ENCODE data around the gene GPR32. TPM values are rescaled to one million over a fixed set of nuclear protein-coding genes. Genes with fewer than 3 reads are reported as not detected.
"Not testable (repeated sequence)": the region's sequence is repeated elsewhere in the genome, so short reads cannot be mapped to it uniquely, and the experiment has no call there.

GPR32 gene
- total RNA-seq, 1 donor from 2014 or later = not detected

DNA sequence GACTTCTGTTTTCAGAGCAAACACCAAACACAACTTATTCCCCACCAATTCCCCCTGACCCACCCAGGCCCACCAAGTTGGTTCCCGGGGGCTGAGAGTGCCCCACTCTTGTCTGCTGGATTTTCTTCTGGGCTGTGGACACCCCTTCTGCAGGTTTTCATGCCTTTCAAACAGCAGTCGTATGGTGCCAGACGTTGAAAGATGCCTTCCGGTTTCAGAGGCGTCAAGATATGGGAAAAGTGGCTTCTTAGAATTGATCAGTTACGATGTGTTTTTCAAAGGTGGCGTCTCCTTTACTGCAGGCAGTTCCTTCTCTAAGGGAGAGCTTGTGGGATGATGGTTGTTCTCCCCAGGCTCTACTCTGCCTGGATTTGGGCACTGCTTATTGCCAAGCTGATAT, 34.4 kb upstream of the GPR32 start:
- no peak for DNase-seq (ENCODE audit: low spot score)
- H3K27ac Mint-ChIP-seq = no peak overlapping the region
- no peaks in the 10 kb centered on the region for H3K9me3 Mint-ChIP-seq
- peaks cover 10% of the 10 kb centered on the region for H3K27me3 Mint-ChIP-seq (ENCODE audit: low read depth)
- H3K4me1 Mint-ChIP-seq (ENCODE audit: low read depth) = no peaks in the 10 kb centered on the region
- no peaks in the 10 kb centered on the region for H3K36me3 Mint-ChIP-seq (ENCODE audit: low read depth)
- intact Hi-C loops (cut with micrococcal nuclease) = no loop called here
- no peak overlapping the region for H3K4me3 Mint-ChIP-seq (ENCODE audit: low read depth)

DNA sequence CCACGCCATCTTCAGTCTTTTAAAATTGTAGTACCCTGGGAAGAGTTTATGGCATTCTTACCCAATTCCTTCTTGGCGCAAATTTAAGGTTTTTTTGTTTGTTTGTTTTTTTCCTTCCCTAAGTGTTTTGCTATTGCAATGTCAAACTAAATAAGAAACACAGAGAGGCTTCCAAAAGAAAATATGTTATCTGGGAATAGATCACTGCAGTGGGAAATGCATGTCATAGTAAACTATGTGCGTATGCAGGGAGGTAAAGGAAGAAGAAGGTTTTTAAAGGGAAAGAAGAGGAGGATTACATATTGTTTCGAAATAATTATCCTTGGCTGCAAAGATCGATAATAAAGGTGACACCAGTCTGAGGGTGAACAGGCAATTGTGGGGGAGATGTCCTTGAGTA, 33.9 kb upstream of the GPR32 start:
- no peak for DNase-seq (ENCODE audit: low spot score)
- no peak overlapping the region for H3K4me3 Mint-ChIP-seq (ENCODE audit: low read depth)

DNA sequence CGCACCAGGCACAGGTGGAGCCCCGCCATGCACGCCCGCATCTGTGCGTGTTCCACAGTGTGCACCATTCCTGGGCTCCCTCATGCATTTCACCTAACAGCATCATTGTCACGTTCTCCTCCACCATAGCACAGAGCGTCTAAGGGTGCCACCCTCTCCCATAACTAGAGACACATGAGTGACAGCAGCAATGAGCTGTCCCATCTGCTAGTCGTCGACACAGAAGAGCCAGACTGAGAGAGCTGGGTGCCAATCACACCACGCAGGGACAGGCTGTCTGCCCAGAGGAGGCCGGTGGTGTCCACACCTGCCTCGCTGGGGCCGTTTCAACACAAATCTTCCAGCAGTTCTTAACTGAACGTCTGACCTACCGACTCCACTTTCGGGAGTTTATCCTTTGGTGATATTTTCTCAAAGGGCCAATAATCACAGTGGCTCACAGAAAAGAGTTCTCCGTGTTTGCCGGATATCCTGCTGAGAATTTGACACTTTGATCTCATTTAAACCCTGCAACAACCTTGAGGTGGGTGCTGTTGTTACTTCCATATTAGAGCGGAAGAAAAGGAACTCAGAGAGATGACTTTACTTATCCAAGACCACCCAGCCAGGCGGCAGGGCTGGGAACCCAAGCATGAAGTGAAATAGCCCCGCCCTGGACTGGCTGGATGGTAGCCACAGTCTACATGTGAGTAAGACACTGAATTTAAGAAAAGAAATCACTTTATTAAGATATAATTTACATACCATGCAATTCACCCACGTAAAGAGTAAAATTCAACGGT, 30.9 kb upstream of the GPR32 start:
- H3K4me3 Mint-ChIP-seq (ENCODE audit: low read depth) = no peak overlapping the region
- H3K27ac Mint-ChIP-seq = no peak overlapping the region
- no peak for DNase-seq (ENCODE audit: low spot score)
- no peaks in the 10 kb centered on the region for H3K36me3 Mint-ChIP-seq (ENCODE audit: low read depth)
- no peaks in the 10 kb centered on the region for H3K9me3 Mint-ChIP-seq
- intact Hi-C loops (cut with micrococcal nuclease) = no loop called here
- peaks cover 9% of the 10 kb centered on the region for H3K27me3 Mint-ChIP-seq (ENCODE audit: low read depth)
- H3K4me1 Mint-ChIP-seq (ENCODE audit: low read depth) = no peaks in the 10 kb centered on the region

More for the DNA sequence above, 33.9 kb upstream of the GPR32 start:
- Mint-ChIP-seq H3K27me3 (ENCODE audit: low read depth) (peaks cover 9% of the 10 kb centered on the region), H3K36me3 (ENCODE audit: low read depth) (no peaks in the 10 kb centered on the region), H3K9me3 (no peaks in the 10 kb centered on the region), H3K4me1 (ENCODE audit: low read depth) (no peaks in the 10 kb centered on the region), H3K27ac (no peak overlapping the region)
- intact Hi-C loops (cut with micrococcal nuclease) = no loop called here

DNA sequence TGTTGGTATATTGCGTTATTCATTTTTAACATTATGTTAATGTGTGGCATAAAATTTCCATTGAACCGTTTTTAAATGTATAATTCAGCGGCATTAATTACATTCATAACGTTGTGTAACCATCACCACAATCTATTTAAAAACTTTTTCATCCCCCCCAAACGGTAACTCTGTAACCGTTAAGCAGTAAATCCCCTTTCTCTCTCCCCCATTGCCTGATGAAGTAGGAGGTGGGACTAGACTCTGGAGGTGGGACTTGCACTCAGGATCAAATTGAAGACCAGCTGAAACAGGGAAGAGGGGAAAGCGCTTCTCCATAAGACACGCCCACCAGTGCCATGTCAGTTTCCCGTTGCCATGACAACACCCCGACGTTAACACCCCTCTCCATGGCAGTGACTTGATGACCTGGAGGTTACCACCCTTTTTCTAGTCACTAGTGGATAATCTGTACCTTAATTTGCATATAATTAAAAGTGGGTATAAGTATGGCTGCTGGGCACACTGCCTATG, 30.3 kb upstream of the GPR32 start:
- H3K36me3 Mint-ChIP-seq (ENCODE audit: low read depth) = no peaks in the 10 kb centered on the region
- no peak for DNase-seq (ENCODE audit: low spot score)
- peaks cover 9% of the 10 kb centered on the region for H3K27me3 Mint-ChIP-seq (ENCODE audit: low read depth)
- H3K27ac Mint-ChIP-seq = no peak overlapping the region
- H3K4me3 Mint-ChIP-seq (ENCODE audit: low read depth) = no peak overlapping the region
- no peaks in the 10 kb centered on the region for H3K4me1 Mint-ChIP-seq (ENCODE audit: low read depth)
- intact Hi-C loops (cut with micrococcal nuclease) = no loop called here
- no peaks in the 10 kb centered on the region for H3K9me3 Mint-ChIP-seq

DNA sequence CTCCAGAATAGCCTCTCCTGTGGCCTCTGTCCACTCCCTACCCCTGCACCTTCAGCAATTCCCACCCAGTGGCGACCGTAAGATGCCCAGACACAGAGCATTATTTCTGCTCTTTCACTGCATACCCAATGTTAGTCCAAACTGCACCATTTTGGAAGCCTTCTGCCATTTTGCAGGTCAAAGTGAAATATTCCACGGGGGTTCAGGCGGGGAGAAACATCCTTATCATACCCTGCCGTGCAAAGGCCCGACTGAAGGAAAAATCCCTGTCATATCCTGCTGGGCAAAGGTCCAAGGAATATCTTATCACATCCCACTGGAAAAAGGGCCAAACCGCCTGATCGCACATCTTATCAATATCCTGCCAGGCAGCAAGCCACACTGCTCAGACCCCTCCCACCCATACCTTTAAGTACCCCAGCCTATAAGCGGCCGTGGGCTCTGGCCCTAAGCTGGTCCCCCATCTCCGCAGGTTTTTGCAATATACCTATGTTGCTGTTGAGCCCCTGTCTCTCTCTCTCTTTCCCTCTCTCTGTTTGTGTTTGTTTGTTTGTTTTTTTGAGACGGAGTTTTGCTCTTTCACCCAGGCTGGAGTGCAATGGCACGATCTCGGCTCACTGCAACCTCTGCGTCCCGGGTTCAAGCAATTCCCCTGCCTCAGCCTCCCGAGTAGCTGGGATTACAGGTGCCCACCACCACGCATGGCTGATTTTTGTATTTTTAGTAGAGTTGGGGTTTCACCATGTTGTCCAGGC, 28.9 kb upstream of the GPR32 start:
- Mint-ChIP-seq H3K4me1 (ENCODE audit: low read depth) (no peaks in the 10 kb centered on the region), H3K4me3 (ENCODE audit: low read depth) (no peak overlapping the region), H3K27ac (no peak overlapping the region), H3K36me3 (ENCODE audit: low read depth) (no peaks in the 10 kb centered on the region), H3K27me3 (ENCODE audit: low read depth) (peaks cover 7% of the 10 kb centered on the region), H3K9me3 (no peaks in the 10 kb centered on the region)
- intact Hi-C loops (cut with micrococcal nuclease) = no loop called here
- DNase-seq (ENCODE audit: low spot score) = no peak

DNA sequence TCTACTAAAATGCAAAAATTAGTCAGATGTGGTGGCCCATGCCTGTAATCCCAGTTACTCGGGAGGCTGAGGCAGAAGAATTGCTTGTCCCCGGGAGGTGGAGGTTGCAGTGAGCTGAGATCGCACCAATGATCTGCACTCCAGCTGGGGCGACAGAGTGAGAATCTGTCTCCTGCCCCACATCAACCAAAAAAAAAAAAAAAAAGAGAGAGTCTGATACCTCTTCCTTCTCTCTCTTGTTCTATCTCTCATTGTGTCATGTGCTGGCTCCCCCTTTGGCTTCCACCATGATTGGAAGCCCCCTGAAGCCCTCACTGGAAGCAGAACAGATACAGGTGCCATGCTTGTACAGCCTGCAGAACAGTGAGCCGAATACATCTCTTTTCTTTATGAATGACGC, 26.7 kb upstream of the GPR32 start:
- no peaks in the 10 kb centered on the region for H3K9me3 Mint-ChIP-seq
- H3K27ac Mint-ChIP-seq = no peak overlapping the region
- intact Hi-C loops (cut with micrococcal nuclease) = no loop called here

DNA sequence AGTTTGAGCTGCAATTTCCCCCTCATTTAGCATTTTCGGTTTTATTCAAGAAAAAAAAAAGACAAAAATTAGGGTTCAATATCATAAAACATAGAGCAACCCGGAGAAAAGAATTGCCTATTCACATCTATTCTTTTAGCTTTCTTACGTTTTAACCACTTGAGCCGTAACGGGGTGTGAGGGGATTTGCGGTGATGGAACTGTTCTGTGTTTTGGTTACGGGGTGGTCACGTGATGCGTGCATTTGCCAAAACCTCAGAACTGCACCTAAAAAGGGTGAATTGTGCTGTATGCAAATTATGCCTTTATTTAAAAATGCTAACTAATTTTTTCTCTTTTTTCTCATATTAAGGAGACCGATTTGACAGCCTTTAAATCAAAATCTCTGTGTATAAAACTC, 25.0 kb upstream of the GPR32 start:
- Mint-ChIP-seq H3K9me3 (no peaks in the 10 kb centered on the region), H3K4me1 (ENCODE audit: low read depth) (no peaks in the 10 kb centered on the region), H3K27me3 (ENCODE audit: low read depth) (peaks cover 5% of the 10 kb centered on the region), H3K27ac (no peak overlapping the region), H3K4me3 (ENCODE audit: low read depth) (no peak overlapping the region), H3K36me3 (ENCODE audit: low read depth) (no peaks in the 10 kb centered on the region)
- DNase-seq (ENCODE audit: low spot score) = no peak
- intact Hi-C loops (cut with micrococcal nuclease) = no loop called here

More for the DNA sequence above, 26.7 kb upstream of the GPR32 start:
- no peak for DNase-seq (ENCODE audit: low spot score)
- Mint-ChIP-seq H3K4me3 (ENCODE audit: low read depth) (no peak overlapping the region), H3K36me3 (ENCODE audit: low read depth) (no peaks in the 10 kb centered on the region), H3K27me3 (ENCODE audit: low read depth) (peaks cover 5% of the 10 kb centered on the region), H3K4me1 (ENCODE audit: low read depth) (no peaks in the 10 kb centered on the region)

DNA sequence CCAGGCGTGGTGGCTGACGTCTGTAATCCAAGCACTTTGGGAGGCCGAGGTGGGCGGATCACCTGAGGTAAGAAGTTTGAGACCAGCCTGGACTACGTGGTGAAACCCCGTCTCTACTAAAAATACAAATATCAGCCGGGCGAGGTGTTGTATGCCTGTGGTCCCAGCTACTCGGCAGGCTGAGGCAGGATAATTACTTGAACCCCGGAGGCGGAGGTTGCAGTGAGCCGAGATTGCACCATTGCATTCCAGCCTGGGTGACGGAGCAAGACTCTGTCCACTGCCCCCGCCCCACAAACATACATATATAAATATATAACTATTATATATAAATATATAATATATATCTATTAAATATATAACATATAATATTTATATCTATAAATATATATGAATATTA, 23.1 kb upstream of the GPR32 start:
- H3K4me3 Mint-ChIP-seq (ENCODE audit: low read depth); H3K27ac Mint-ChIP-seq; H3K4me1 Mint-ChIP-seq (ENCODE audit: low read depth); H3K27me3 Mint-ChIP-seq (ENCODE audit: low read depth); H3K36me3 Mint-ChIP-seq (ENCODE audit: low read depth); H3K9me3 Mint-ChIP-seq; DNase-seq (ENCODE audit: low spot score); intact Hi-C loops (cut with micrococcal nuclease): not testable (repeated sequence)

DNA sequence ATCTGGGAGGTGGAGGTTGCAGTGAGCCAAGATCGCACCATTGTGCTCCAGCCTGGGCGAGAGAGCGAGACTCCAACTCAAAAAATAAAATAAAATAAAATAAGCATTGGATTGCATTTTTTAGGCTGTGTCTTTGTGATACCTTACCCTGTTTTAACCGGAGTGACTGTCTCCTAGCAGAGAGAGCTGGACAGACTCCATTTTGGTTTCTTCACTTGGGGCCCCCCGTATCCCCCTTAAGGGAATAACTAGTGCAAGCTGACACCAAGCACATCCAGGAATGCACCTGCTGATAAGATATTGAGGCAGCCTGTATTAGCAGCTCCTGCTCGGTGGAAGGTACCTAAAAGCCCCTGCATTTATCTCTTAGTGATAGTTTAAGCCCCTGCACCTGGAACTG, 20.8 kb upstream of the GPR32 start:
- intact Hi-C loops (cut with micrococcal nuclease) = no loop called here
- no peak for DNase-seq (ENCODE audit: low spot score)
- no peaks in the 10 kb centered on the region for H3K36me3 Mint-ChIP-seq (ENCODE audit: low read depth)

DNA sequence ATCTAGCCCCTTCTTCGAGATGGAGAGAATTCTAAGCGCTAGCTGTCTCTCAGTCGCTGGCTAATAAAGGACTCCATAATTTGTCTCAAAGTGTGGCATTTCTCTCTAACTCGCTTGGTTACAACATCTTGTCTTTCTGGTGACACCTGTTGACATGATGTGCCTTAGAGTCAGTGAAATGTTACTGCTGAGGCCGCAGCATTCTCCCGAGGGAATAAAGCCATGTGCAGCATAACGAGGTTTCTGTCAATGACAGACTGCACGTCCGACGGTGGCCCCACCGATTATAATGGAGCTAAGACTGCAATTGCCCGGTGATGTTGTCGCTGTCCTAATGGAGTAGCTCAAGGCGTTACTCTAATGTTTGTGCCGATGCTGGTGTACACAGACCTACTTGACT, 20.3 kb upstream of the GPR32 start:
- DNase-seq (ENCODE audit: low spot score) = no peak
- intact Hi-C loops (cut with micrococcal nuclease) = no loop called here
- Mint-ChIP-seq H3K27me3 (ENCODE audit: low read depth) (peaks cover 3% of the 10 kb centered on the region), H3K4me3 (ENCODE audit: low read depth) (no peak overlapping the region), H3K27ac (no peak overlapping the region), H3K36me3 (ENCODE audit: low read depth) (no peaks in the 10 kb centered on the region), H3K9me3 (no peaks in the 10 kb centered on the region), H3K4me1 (ENCODE audit: low read depth) (no peaks in the 10 kb centered on the region)

More for the DNA sequence above, 20.8 kb upstream of the GPR32 start:
- Mint-ChIP-seq H3K4me3 (ENCODE audit: low read depth) (no peak overlapping the region), H3K27ac (no peak overlapping the region), H3K27me3 (ENCODE audit: low read depth) (peaks cover 3% of the 10 kb centered on the region), H3K4me1 (ENCODE audit: low read depth) (no peaks in the 10 kb centered on the region), H3K9me3 (no peaks in the 10 kb centered on the region)

DNA sequence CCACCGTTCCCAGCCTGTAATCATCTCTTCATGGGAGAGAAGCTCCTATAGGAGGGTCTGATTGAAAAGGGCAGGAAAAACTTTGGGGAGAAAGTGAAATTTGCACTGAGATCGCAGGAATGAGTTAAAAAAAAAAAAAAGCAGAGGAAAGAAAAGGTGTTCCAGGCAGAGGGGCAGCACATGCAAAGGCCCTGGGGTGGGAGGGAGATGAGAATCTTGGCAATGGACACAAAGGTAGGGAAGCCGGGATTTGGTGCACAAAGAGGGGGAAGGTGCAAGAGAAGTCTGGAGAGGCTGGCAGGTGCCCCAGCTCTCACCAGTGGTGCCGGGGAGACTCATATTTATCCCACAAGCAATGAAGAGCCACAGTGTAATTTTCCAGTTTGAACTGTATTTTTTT, 16.4 kb upstream of the GPR32 start:
- Mint-ChIP-seq H3K4me1 (ENCODE audit: low read depth) (no peaks in the 10 kb centered on the region), H3K36me3 (ENCODE audit: low read depth) (no peaks in the 10 kb centered on the region), H3K27ac (no peak overlapping the region), H3K9me3 (no peaks in the 10 kb centered on the region), H3K4me3 (ENCODE audit: low read depth) (no peak overlapping the region), H3K27me3 (ENCODE audit: low read depth) (peaks cover 4% of the 10 kb centered on the region)
- DNase-seq (ENCODE audit: low spot score) = no peak
- intact Hi-C loops (cut with micrococcal nuclease) = no loop called here

DNA sequence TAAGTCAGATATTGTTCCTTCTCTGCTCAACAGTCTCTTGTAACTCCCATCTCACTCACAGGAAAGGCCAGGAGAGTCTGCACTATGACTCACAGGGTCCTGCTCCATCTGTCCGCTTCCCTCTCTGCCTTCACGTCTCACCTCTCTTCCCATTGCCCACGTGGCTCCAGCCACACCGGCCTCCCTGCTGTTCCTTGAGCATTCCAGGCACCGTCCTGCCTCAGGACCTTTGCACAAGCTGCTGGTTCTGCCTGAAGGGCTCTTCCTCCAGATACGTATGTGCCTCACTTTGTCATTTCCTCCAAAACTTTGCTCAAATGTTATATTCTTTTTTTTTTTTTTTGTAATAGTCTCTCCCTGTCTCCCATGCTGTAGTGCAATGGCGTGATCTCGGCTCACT, 14.0 kb upstream of the GPR32 start:
- H3K4me3 Mint-ChIP-seq (ENCODE audit: low read depth); intact Hi-C loops (cut with micrococcal nuclease); H3K9me3 Mint-ChIP-seq; H3K27ac Mint-ChIP-seq; H3K27me3 Mint-ChIP-seq (ENCODE audit: low read depth); DNase-seq (ENCODE audit: low spot score); H3K36me3 Mint-ChIP-seq (ENCODE audit: low read depth); H3K4me1 Mint-ChIP-seq (ENCODE audit: low read depth): not testable (repeated sequence)

DNA sequence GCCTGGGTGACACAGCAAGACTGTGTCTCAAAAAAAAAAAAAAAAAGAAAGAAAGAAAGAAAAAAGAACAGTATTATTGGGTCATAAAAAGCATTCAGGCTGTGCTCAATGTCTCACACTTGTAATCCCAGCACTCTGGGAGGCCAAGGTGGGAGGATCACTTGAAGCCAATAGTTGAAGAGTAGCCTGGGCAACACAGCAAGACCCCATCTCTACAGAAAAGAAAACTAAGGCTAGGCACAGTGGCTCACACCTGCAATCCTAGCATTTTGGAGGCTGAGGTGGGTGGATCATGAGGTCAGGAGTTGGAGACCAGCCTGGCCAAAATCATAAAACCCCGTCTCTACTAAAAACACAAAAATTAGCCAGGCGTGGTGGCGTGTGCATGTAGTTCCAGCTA, 12.6 kb upstream of the GPR32 start:
- DNase-seq (ENCODE audit: low spot score); H3K36me3 Mint-ChIP-seq (ENCODE audit: low read depth); H3K9me3 Mint-ChIP-seq; H3K27ac Mint-ChIP-seq; H3K4me1 Mint-ChIP-seq (ENCODE audit: low read depth); intact Hi-C loops (cut with micrococcal nuclease); H3K4me3 Mint-ChIP-seq (ENCODE audit: low read depth); H3K27me3 Mint-ChIP-seq (ENCODE audit: low read depth): not testable (repeated sequence)
